Measurements from ENCODE around the gene GDI2. TPM values are rescaled to one million over a fixed set of nuclear protein-coding genes. Genes with fewer than 3 reads are reported as not detected.
A peak's percentile ranks its signal among the peaks of the same experiment; 100 is the strongest.
"Not testable (repeated sequence)": the region's sequence is repeated elsewhere in the genome, so short reads cannot be mapped to it uniquely, and the experiment has no call there.

GDI2 gene
- total RNA-seq, 1 donor from 2014 or later: 581 TPM

- DNase-seq: no peak
Measured at GRCh38 chr10:5827841-5828240, 14.6 kb upstream of the GDI2 start.

GRCh38 chr10:5826511-5826910, 13.3 kb upstream of the GDI2 start:
- not testable (repeated sequence) for DNase-seq

DNA sequence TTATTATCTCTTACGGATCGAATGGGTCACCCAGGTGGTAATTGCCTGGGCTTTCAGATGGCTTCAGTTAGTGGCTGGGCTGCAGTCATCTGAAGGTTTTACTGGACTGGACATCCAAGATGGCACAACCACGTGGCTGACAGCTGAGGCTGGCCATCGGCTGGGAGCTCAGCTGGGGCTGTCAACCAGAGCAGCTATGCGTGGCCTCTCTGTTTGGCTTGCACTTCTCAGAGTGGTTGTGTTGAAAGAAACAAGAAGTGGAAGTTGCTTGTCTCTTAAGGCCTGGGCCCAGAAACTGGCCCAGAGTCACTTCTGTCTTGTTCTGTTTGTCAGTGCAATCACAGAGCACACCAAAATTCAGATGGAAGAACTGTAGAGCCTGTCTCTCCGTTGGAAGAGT, 5.7 kb upstream of the GDI2 start:
- DNase-seq: no peak

- DNase-seq: no peak
Measured at GRCh38 chr10:5818048-5818331, 4.8 kb upstream of the GDI2 start.

DNA sequence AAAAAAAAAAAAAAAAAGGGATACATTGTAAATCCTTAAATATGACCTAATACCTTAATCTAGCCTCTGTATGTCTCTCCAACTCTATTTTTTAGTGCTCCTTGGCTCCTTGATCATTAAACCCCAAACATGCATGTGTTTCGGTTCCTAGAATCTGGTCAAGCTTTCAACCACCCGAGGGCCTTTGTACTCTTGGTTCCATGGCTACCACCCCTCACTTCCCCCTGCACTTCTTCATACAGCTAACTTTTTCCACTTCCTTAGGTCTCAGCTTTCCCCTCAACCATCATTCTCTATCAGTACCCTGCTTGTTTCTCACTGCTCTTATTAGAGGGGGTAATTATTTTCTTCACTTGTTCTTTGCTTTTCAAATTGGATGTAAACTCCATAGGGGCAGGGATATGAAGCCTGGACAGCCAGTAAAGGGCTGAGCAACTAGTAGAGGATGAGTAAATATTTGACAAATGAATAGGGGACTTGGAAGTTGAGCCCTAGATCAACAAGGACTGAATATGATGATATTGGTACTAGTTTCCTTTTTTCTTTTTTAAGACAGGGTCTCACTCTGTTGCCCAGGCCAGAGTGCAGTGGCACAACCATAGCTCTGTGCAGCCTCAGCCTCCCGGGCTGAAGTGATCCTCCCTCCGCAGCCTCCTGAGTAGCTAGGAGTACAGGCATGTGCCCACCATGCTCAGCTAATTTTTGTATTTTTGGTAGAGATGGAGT, 4.3 kb upstream of the GDI2 start:
- no peak for DNase-seq

DNA sequence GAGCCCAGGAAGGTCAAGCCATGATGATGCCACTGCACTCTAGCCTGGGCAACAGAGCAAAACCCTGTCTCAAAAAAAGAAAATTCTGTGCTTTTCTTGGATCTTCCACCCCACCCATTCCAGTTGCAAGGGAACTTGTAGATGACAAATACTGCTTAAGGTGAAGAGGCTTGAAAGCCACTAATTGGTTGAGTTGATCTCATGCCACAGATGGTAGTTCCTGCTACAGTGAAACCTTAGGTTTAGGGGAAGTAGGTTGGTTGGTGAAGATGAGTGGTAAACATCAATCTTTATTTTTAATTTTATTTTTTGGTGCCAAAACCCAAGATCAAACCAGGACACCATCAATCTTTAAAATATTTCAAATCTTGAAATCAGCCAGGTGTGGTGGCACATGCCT, 2.9 kb upstream of the GDI2 start:
- no peak for DNase-seq

- DNase-seq: no peak
Measured at GRCh38 chr10:5814110-5815107, 1.2 kb upstream of the GDI2 start.

- no peak for DNase-seq
Measured at GRCh38 chr10:5813091-5813340, 218 bp downstream of the GDI2 start.

GRCh38 chr10:5812283-5813090, 747 bp downstream of the GDI2 start:
- DNase-seq: peak; percentile 58

DNA sequence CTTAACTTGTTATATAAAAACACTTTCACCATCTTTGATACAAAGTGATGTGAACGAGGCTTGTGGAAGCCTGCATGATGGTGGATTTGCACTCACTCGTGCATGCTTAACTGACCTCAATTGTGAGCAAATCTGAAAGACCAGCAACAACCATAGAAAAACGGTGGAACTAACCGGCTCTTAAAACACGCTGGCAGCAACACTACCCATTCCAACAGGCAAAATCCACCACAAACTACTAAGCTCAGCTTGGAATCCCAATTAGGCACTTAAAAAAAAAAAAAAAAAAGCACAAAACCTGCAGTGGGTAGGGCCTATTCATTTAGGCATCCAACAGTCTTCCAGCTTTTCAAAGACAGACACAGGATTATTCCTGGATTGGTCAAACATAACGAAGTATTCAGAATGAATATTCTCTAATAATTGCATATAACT, 1.8 kb downstream of the GDI2 start:
- DNase-seq: peak; percentile 48

- no peak for DNase-seq
Measured at GRCh38 chr10:5810225-5810624, 3.0 kb downstream of the GDI2 start.

DNA sequence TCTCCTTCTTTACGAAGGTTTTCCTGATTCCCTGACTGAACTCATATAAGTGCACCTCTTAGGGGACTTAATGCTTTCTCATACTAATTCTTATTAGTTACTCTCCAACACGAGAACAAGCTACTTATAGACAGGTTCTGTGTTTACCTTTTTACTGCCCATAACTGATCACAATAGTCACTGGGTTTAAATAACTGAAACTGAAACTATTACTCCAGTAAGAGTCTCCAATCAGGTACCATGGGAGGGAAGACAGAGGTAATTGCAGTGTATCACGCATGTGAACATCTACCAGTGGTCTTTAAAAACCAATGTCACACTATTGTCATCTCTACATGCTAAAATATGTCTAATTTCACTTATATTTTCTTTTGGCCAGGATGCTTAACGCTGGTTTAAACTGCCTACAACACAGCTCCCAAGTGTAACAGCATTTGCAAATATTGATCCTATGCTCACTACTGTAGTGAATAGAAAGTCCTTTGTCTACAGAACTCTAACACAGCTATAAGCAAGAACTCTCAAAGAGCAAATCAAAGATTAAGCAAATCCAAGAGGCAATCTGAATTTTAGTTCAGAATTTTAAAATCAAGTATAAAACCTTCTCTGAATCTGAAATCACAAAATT, 3.6 kb downstream of the GDI2 start:
- peak; percentile 32 for DNase-seq

- DNase-seq: not testable (repeated sequence)
Measured at GRCh38 chr10:5808783-5809392, 4.3 kb downstream of the GDI2 start.

DNA sequence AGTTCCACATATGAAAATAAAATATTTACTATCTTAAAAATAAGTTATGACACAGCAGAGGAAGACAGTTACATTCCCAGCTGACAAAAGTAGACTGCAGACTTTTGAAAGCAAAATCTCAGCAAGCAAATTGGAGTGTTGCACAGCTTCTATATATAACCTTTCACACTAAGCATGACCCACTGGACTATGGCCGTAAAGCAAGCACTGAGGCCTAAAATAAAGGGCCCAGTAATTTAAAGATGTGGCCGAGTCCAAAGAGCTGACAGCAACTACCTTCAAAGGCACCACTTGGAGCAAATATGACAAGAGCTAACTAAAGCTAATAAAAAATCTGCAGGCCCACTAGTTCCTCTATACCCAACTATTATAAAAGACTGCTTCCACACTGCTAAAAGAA, 6.5 kb downstream of the GDI2 start:
- no peak for DNase-seq

GRCh38 chr10:5805711-5806110, 7.5 kb downstream of the GDI2 start:
- DNase-seq: no peak

DNA sequence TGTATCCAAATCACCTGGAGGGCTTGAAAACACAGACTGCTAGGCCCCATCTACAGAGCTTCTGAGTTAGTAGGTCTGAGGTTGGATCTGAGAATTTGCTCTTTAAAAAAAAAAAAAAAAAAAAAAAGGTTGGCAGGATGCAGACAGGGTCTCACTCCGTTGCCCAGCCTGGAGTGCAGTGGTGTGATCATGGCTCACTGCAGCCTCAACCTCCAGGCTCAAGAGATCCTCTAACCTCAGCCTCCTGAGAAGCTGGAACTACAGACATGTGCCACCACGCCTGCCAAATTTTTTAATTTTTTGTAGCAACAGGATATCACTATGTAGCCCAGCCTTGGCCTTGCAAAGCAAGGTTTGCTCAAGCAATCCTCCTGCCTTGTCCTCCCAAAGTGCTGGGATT, 8.0 kb downstream of the GDI2 start:
- no peak for DNase-seq

DNA sequence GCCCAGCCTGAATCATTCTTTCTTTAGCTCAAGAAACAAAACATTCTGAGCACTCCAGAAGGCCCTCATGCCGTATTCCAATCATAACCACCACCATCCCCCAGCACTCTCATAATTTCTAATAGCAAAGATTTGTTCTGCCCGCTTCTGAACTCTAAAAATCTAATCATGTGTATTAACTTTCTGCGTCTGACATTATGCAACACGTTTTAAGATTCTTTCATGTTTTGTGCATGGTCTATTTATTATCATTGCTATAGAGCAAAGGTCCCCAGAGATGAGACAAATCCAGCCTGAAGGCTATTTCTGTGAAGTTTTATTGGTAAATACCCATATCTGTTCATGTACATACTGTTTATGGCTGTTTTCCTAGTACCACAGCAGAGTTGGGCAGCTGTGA, 8.8 kb downstream of the GDI2 start:
- DNase-seq: no peak

DNA sequence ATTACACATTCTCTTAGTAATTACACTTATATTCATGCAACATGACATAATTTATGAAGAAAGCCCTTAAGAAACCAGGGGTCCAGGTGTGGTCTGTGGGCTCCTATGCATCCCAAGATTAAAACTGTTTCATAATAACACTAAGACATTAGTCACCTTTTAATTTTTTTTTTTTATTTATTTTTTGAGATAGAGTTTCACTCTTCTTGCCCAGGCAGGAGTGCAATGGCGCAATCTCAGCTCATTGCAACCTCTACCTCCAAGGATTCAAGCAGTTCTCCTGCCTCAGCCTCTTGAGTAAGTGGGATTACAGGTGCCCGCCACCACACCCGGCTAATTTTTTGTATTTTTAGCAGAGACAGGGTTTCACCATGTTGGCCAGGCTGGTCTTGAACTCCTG, 12.5 kb downstream of the GDI2 start:
- DNase-seq: no peak

- no peak for DNase-seq
Measured at GRCh38 chr10:5794236-5794635, 19.0 kb downstream of the GDI2 start.

DNA sequence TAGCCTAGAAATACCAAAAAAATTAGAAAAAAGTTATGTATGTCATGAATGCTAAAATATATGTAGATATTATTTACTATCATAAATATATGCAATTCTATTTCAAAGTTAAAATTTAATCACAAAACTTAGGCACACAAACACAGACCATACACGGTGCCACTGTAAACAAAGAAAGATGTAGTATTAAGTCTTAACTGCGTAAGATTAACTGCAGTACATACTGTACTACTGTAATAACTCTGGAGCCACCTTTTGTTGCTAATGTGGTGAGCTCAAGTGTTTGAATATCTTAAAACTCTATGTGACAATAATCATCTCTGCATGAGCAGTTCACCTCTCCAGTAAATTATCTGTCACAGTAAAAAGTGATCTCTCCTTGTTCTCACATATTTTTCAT, 23.6 kb downstream of the GDI2 start:
- DNase-seq: no peak

- DNase-seq: no peak
Measured at GRCh38 chr10:5788969-5789368, 24.3 kb downstream of the GDI2 start.

- no peak for DNase-seq
Measured at GRCh38 chr10:5783300-5783699, 29.9 kb downstream of the GDI2 start.

- DNase-seq: no peak
Measured at GRCh38 chr10:5782174-5782573, 31.1 kb downstream of the GDI2 start.
